Activated T-helper 1 cell treated with anti-CD3 and anti-CD28 coated beads, Interleukin-2, amount 50 U/mL, for 16 hours (primary cell): ENCODE results near the gene TMEM163.

Experiments
- DNase-seq, 2 donors: peaks; one replicate each; pipeline ENCODE4 v3.0.0-alpha.2; 2020; ENCODE audit warnings: low read depth in 1 of 2, low spot score in 1 of 2

Gene TMEM163

GRCh38 chr2:134412639-134412999, 306.2 kb downstream of the TMEM163 start:
- DNase-seq, result no peak

- peak; percentile 28 to 32 for DNase-seq
Observed at GRCh38 chr2:134411828-134412638, 306.8 kb downstream of the TMEM163 start.

- no peak for DNase-seq
Observed at GRCh38 chr2:134411279-134411827, 307.4 kb downstream of the TMEM163 start.

GRCh38 chr2:134410831-134411231, 308.0 kb downstream of the TMEM163 start:
- no peak for DNase-seq

- DNase-seq, result no peak
Observed at GRCh38 chr2:134410006-134410405, 308.8 kb downstream of the TMEM163 start.

- no peak for DNase-seq
Observed at GRCh38 chr2:134408791-134409190, 310.0 kb downstream of the TMEM163 start.

GRCh38 chr2:134408386-134408785, 310.4 kb downstream of the TMEM163 start:
- DNase-seq, result no peak

GRCh38 chr2:134407154-134407890, 311.5 kb downstream of the TMEM163 start:
- no peak for DNase-seq

- no peak for DNase-seq
Observed at GRCh38 chr2:134406736-134407135, 312.1 kb downstream of the TMEM163 start.

GRCh38 chr2:134406311-134406710, 312.5 kb downstream of the TMEM163 start:
- no peak for DNase-seq
